Measurements from ENCODE around the gene SKI. TPM values are rescaled to one million over a fixed set of nuclear protein-coding genes. Genes with fewer than 3 reads are reported as not detected.

The SKI gene
- total RNA-seq, 1 experiment from 2014 or later: 89.5 TPM

GRCh38 chr1:2204415-2205190, 23.5 kb upstream of the SKI start:
- H3K27me3 Mint-ChIP-seq (ENCODE audit: low read depth): peaks cover 13% of the 10 kb centered on the region
- Histone ChIP-seq H2BK15ac (ENCODE audit: low read depth, low read length) (no peak overlapping the region), H3K27ac (ENCODE audit: insufficient read length, low read depth, low read length) (no peak overlapping the region), H3K23me2 (ENCODE audit: insufficient read length, low read depth, low read length, poor library complexity, severe bottlenecking) (peaks cover 14% of the 10 kb centered on the region), H3T11ph (ENCODE audit: low read length) (no peak overlapping the region), H3K14ac (ENCODE audit: insufficient read depth, low read length) (peak overlapping the region; percentile 93; the same call in 1 of the 2 replicates), H2BK12ac (ENCODE audit: insufficient read length, low read depth, low read length) (no peak overlapping the region), H4K8ac (replicated peaks; ENCODE audit: insufficient read length, low read depth, low read length) (no peak overlapping the region), H4K20me1 (ENCODE audit: control insufficient read depth, insufficient read depth, insufficient read length) (no peaks in the 10 kb centered on the region), H3K4ac (ENCODE audit: low read depth, low read length) (no peak overlapping the region), H2BK5ac (ENCODE audit: insufficient read length, low read length) (no peak overlapping the region), H3K79me2 (ENCODE audit: insufficient read depth, low read length) (no peaks in the 10 kb centered on the region), H4K5ac (ENCODE audit: insufficient read length, low read depth, low read length) (no peak overlapping the region), H3K4me2 (ENCODE audit: insufficient read depth, insufficient read length, low read length) (peak overlapping the region; percentile 89), H3K23ac (ENCODE audit: insufficient read length, low read depth, low read length) (no peak overlapping the region), H3K27me3 (ENCODE audit: insufficient read depth, low read length) (no peaks in the 10 kb centered on the region), H3K79me1 (ENCODE audit: insufficient read depth, low read depth, low read length, poor library complexity, severe bottlenecking) (no peaks in the 10 kb centered on the region), H2BK20ac (ENCODE audit: low read depth, low read length, poor library complexity, severe bottlenecking) (peak overlapping the region; percentile 33), H3K9ac (ENCODE audit: extremely low read depth, insufficient read length, low read length) (peak overlapping the region; percentile 67), H3K18ac (ENCODE audit: insufficient read length, low read depth, low read length) (peak overlapping the region; percentile 84), H2BK120ac (ENCODE audit: low read depth, low read length, poor library complexity, severe bottlenecking) (no peak overlapping the region), H4K91ac (ENCODE audit: insufficient read length, low read depth, low read length) (no peak overlapping the region), H3K4me1 (ENCODE audit: insufficient read depth, low read length) (no peaks in the 10 kb centered on the region), H2AFZ (ENCODE audit: low read length) (no peak overlapping the region), H2AK5ac (ENCODE audit: insufficient read length, low read length) (no peak overlapping the region), H3K9me3 (ENCODE audit: control insufficient read depth, low read depth, low read length) (no peaks in the 10 kb centered on the region), H3K56ac (ENCODE audit: insufficient read length, low read depth, low read length) (no peak overlapping the region)
- peak overlapping the region; percentile 57 to 75 for H3K4me3 Mint-ChIP-seq
- TF ChIP-seq CTCF (conservative IDR thresholded peaks at IDR 0.05): no peak
- no peak overlapping the region for H3K27ac Mint-ChIP-seq
- WGBS (ENCODE audit: extremely low coverage, insufficient read length, low lambda C conversion rate): no CpG with 5 or more reads among the region's 60 CpGs
- no peaks in the 10 kb centered on the region for H3K9me3 Mint-ChIP-seq
- peak; percentile 93 for DNase-seq
- H3K4me1 Mint-ChIP-seq: peaks cover 10 to 33% of the 10 kb centered on the region in 2 experiments
- H3K36me3 Mint-ChIP-seq (ENCODE audit: insufficient read depth in 1 of 3, low read depth in 3 of 3): no peaks in the 10 kb centered on the region; a peak in 1 of 7 replicates
